Endothelial cell of umbilical vein (primary cell): Measurements from ENCODE around the gene NOP16. TPM values are rescaled to one million over a fixed set of nuclear protein-coding genes. Genes with fewer than 3 reads are reported as not detected.
A peak's percentile ranks its signal among the peaks of the same experiment; 100 is the strongest.

Source experiments
- BruUV-seq: library from RNA; stranded (reverse); fragments of 400-500 nt; replicated peaks from 2 replicates; lab custom pipeline; 2021; lab: Mats Ljungman, UMichigan
- CTCF ChIA-PET: fragments of 300-600, 350-600 bp; sonication (Branson Sonifier 250); formaldehyde crosslinking; loops from one replicate; lab custom pipeline; 2021; ENCODE audit warnings: antibody characterized with exemption, inconsistent platforms; lab: Charles Lee
- POLR2A ChIA-PET: fragments of 300-600, 350-600 bp; sonication (Branson Sonifier 250); formaldehyde crosslinking; loops from one replicate; lab custom pipeline; 2021; ENCODE audit warnings: antibody characterized with exemption, inconsistent platforms; lab: Charles Lee
- DNase-seq: peaks from one replicate; pipeline ENCODE4 v3.0.0-alpha.2; 2011; ENCODE audit warnings: low read depth, low spot score
- FAIRE-seq: peaks from 2 replicates; lab custom pipeline; 2011; peaks lifted over from hg19 to GRCh38; lab: Jason Lieb, UNC
- H2AFZ ChIP-seq: 2 replicates; pipeline ENCODE4 v1.6.0; 2012; ENCODE audit warnings: low read depth, low read length, control low read depth, inconsistent platforms
- H3K27ac ChIP-seq: 2 replicates; pipeline ENCODE4 v1.5.1; 2011; ENCODE audit warnings: low read depth, mild to moderate bottlenecking, control low read depth, low read length, moderate library complexity; ENCODE audit not compliant: insufficient read depth
- H3K27me3 ChIP-seq, 2 experiments: 2 replicates each; pipeline versions ENCODE4 v1.6.0 to v1.6.1; 2011; ENCODE audit warnings: low read length in 2 of 2, mixed read lengths in 1 of 2; ENCODE audit not compliant: control insufficient read depth in 2 of 2, insufficient read depth in 2 of 2
- H3K36me3 ChIP-seq, 2 experiments: 2 replicates in 1 of 2; 3 replicates in 1 of 2; pipeline ENCODE4 v1.5.1; 2011; ENCODE audit warnings: low read length in 2 of 2, mild to moderate bottlenecking in 1 of 2, moderate library complexity in 1 of 2; ENCODE audit not compliant: control insufficient read depth in 2 of 2, insufficient read depth in 2 of 2; ENCODE audit errors: extremely low read depth in 1 of 2
- H3K4me1 ChIP-seq: 3 replicates; pipeline ENCODE4 v1.5.1; 2011; ENCODE audit warnings: mild to moderate bottlenecking, low read length; ENCODE audit not compliant: control insufficient read depth, insufficient read depth; ENCODE audit errors: extremely low read depth
- H3K4me2 ChIP-seq: 2 replicates; pipeline ENCODE4 v1.6.1; 2011; ENCODE audit warnings: low read length, control low read depth, mixed read lengths; ENCODE audit not compliant: insufficient read depth
- H3K4me3 ChIP-seq, 3 experiments: fragments of 200-600 bp in 1 of 3; sonication (generic), shearing (Covaris generic) in 1 of 3; replicated peaks in 1 of 3; 2 replicates each; pipeline ENCODE4 v1.5.1; 2011 to 2016; ENCODE audit warnings: control low read depth in 3 of 3, low read length in 3 of 3, mild to moderate bottlenecking in 2 of 3, inconsistent platforms in 1 of 3, low read depth in 1 of 3, moderate library complexity in 1 of 3; ENCODE audit not compliant: insufficient read depth in 1 of 3
- H3K79me2 ChIP-seq: 2 replicates; pipeline ENCODE4 v1.6.0; 2012; ENCODE audit warnings: low read length, inconsistent platforms; ENCODE audit not compliant: control insufficient read depth, insufficient read depth
- H3K9ac ChIP-seq: replicated peaks from 2 replicates; pipeline ENCODE3; 2011; ENCODE audit warnings: low read length, control low read depth; ENCODE audit not compliant: insufficient read depth; ENCODE audit errors: extremely low read depth
- H3K9me1 ChIP-seq: replicated peaks from 3 replicates; pipeline ENCODE4 v1.6.0; 2011; ENCODE audit warnings: mild to moderate bottlenecking, low read length; ENCODE audit not compliant: control insufficient read depth, insufficient read depth; ENCODE audit errors: extremely low read depth
- H3K9me3 ChIP-seq: replicated peaks from 2 replicates; pipeline ENCODE4 v1.5.1; 2012; ENCODE audit warnings: low read length, inconsistent platforms; ENCODE audit not compliant: control insufficient read depth, insufficient read depth
- H4K20me1 ChIP-seq: replicated peaks from 2 replicates; pipeline ENCODE3; 2011; ENCODE audit warnings: mild to moderate bottlenecking, low read length; ENCODE audit not compliant: control insufficient read depth, insufficient read depth; ENCODE audit errors: extremely low read depth
- CTCF ChIP-seq, 2 donors: IDR thresholded peaks; 1 replicate in 1 of 2; 2 replicates in 1 of 2; pipeline ENCODE4 v1.5.1; 2011; ENCODE audit warnings: low read length in 2 of 2, mild to moderate bottlenecking in 2 of 2, moderate library complexity in 2 of 2, control low read depth in 1 of 2, inconsistent platforms in 1 of 2, low read depth in 1 of 2; ENCODE audit not compliant: insufficient read depth in 1 of 2; ENCODE audit errors: extremely low read depth in 1 of 2
- EZH2 ChIP-seq: IDR thresholded peaks from 2 replicates; pipeline ENCODE4 v1.6.1; 2012; ENCODE audit warnings: borderline replicate concordance, low read depth, mild to moderate bottlenecking, moderate library complexity, low read length, inconsistent platforms; ENCODE audit not compliant: severe bottlenecking
- FOS ChIP-seq: IDR thresholded peaks from 2 replicates; pipeline ENCODE4 v1.6.1; 2011; ENCODE audit warnings: mild to moderate bottlenecking, low read length, moderate library complexity, borderline replicate concordance; ENCODE audit not compliant: insufficient read depth
- GATA2 ChIP-seq: IDR thresholded peaks from 2 replicates; pipeline ENCODE4 v1.7.0; 2011; ENCODE audit warnings: low read depth, mild to moderate bottlenecking, moderate library complexity, mixed read lengths, low read length; ENCODE audit not compliant: insufficient read length, insufficient read depth
- JUN ChIP-seq: IDR thresholded peaks from 2 replicates; pipeline ENCODE4 v1.6.1; 2011; ENCODE audit warnings: borderline replicate concordance, low read depth; ENCODE audit not compliant: insufficient read length, insufficient read depth
- MAX ChIP-seq: IDR thresholded peaks from 2 replicates; pipeline ENCODE4 v1.6.1; 2011; ENCODE audit not compliant: insufficient read depth, insufficient read length
- MYC ChIP-seq: IDR thresholded peaks from one replicate; pipeline ENCODE4 v1.6.1; 2011; ENCODE audit warnings: mild to moderate bottlenecking, low read depth, low read length
- POLR2A ChIP-seq: IDR thresholded peaks from 2 replicates; pipeline ENCODE4 v1.6.1; 2012; ENCODE audit warnings: low read depth, mild to moderate bottlenecking, control low read depth, low read length
- POLR2AphosphoS5 ChIP-seq: IDR thresholded peaks from 2 replicates; pipeline ENCODE4 v1.6.1; 2012; ENCODE audit warnings: low read depth, mild to moderate bottlenecking, control low read depth, low read length, moderate library complexity; ENCODE audit not compliant: insufficient read depth
- dilution Hi-C: fragments of 300-500 bp; cut with MboI; formaldehyde crosslinking; loops from one replicate; pipeline ENCODE4 v1.15.0; 2019; ENCODE audit warnings: low sequenced_read_pairs; ENCODE audit not compliant: extremely low pct_ligation_motif_present
- intact Hi-C: fragments of 100-400 bp; cut with micrococcal nuclease; formaldehyde crosslinking; loops from one replicate; pipeline ENCODE4 v1.10.0; 2022
- polyA plus RNA-seq, 4 experiments: library from polyadenylated mRNA; depleted of rRNA in 3 of 4; stranded (reverse) in 3 of 4; unstranded in 1 of 4; fragments of >200 nt; gene quantifications; 2 replicates each; pipeline versions ENCODE4 v1.2.1 to v1.2.3, GENCODE V29; 2011 to 2012; ENCODE audit warnings: missing spikeins in 1 of 4
- total RNA-seq: library from RNA; stranded (reverse); gene quantifications from 2 replicates; pipeline ENCODE4 v1.2.3, GENCODE V29; 2021

NOP16 gene
- total and polyA plus RNA-seq, 2 donors (not counting 3 experiments of a cell fraction or from before 2014, with no cell fraction given) = 41.1 to 47.4 TPM

- Histone ChIP-seq H3K27ac (no peak overlapping the region), H3K9me1 (no peaks in the 10 kb centered on the region), H3K4me2 (no peak overlapping the region), H2AFZ (no peak overlapping the region), H4K20me1 (no peaks in the 10 kb centered on the region), H3K9ac (no peak overlapping the region), H3K27me3 (no peaks in the 10 kb centered on the region), H3K9me3 (no peaks in the 10 kb centered on the region), H3K4me3 (no peak overlapping the region), H3K4me1 (peaks cover 14% of the 10 kb centered on the region), H3K36me3 (no peaks in the 10 kb centered on the region), H3K79me2 (no peaks in the 10 kb centered on the region)
- no TSS peak for BruUV-seq
- intact Hi-C loops (no loop called here), dilution Hi-C loops (no loop called here)
- no peak for TF ChIP-seq GATA2
- TF ChIP-seq MYC = no peak
- TF ChIP-seq MAX = no peak
- TF ChIP-seq POLR2A = no peak
- TF ChIP-seq EZH2 = no peak
- TF ChIP-seq CTCF (IDR thresholded peaks at IDR 0.05; ENCODE audit: extremely low read depth in 1 of 2, insufficient read depth in 1 of 2, low read depth in 1 of 2, low read length in 2 of 2) = no peak
- TF ChIP-seq POLR2AphosphoS5 = no peak
- TF ChIP-seq JUN = no peak
- no peak for TF ChIP-seq FOS
- peak; percentile 22 for DNase-seq
- ChIA-PET POLR2A (no interaction called here), CTCF (interaction anchor here (1.2 kb wide), 1 partner anchor 9 kb away, joined by 3 read pairs; no protein-coding TSS in a partner anchor)
- no peak for FAIRE-seq
Measured at GRCh38 chr5:176425138-176425537, 36.7 kb upstream of the NOP16 start.
